OCI-LY3 (cell line): ENCODE data around the gene MPPED1.

ENCODE experiments used
- H2AFZ ChIP-seq: fragments of 200-600, 300-600 bp; shearing (Covaris generic); 2 replicates; pipeline ENCODE4 v1.6.0; 2014; ENCODE audit warnings: antibody characterized with exemption, low read depth, low read length
- H3K27ac ChIP-seq: fragments of 200-600, 300-600 bp; sonication (generic); 2 replicates; pipeline ENCODE4 v1.5.1; 2014; ENCODE audit warnings: mild to moderate bottlenecking, low read length, moderate library complexity, mixed read lengths
- H3K27me3 ChIP-seq: fragments of 200-600, 300-600 bp; sonication (generic); 2 replicates; pipeline ENCODE4 v1.6.1; 2014; ENCODE audit warnings: low read depth, low read length, mixed read lengths
- H3K36me3 ChIP-seq: fragments of 200-600, 300-600 bp; sonication (generic); replicated peaks from 2 replicates; pipeline ENCODE3; 2014; ENCODE audit warnings: low read depth, low read length, mixed read lengths
- H3K4me1 ChIP-seq: fragments of 300-600, 200-600 bp; sonication (generic); 2 replicates; pipeline ENCODE4 v1.6.1; 2014; ENCODE audit warnings: low read length, mixed read lengths
- H3K4me2 ChIP-seq: fragments of 200-600, 300-600 bp; sonication (generic); 2 replicates; pipeline ENCODE4 v1.6.1; 2014; ENCODE audit warnings: low read length, mixed read lengths
- H3K4me3 ChIP-seq: fragments of 300-600, 200-600 bp; sonication (generic); 2 replicates; pipeline ENCODE4 v1.5.1; 2014; ENCODE audit warnings: antibody characterized with exemption, mild to moderate bottlenecking, low read length, moderate library complexity
- H3K79me2 ChIP-seq: fragments of 300-600, 200-600 bp; shearing (Covaris generic); 2 replicates; pipeline ENCODE4 v1.6.1; 2014; ENCODE audit warnings: mild to moderate bottlenecking, low read length, mixed read lengths
- H3K9ac ChIP-seq: fragments of 300-600, 200-600 bp; shearing (Covaris generic); 2 replicates; pipeline ENCODE4 v1.6.0; 2014; ENCODE audit warnings: mild to moderate bottlenecking, low read length, moderate library complexity
- H3K9me3 ChIP-seq: fragments of 200-600, 300-600 bp; shearing (Covaris generic); 2 replicates; pipeline ENCODE4 v1.6.1; 2014; ENCODE audit warnings: low read length, mixed read lengths; ENCODE audit not compliant: insufficient read depth
- H4K20me1 ChIP-seq: fragments of 200-600, 300-600 bp; sonication (generic); 2 replicates; pipeline ENCODE4 v1.6.1; 2016; ENCODE audit warnings: low read length, mixed read lengths; ENCODE audit not compliant: insufficient read depth
- EZH2phosphoT487 ChIP-seq: fragments of 200-600 bp; shearing (Covaris generic); IDR thresholded peaks from 2 replicates; pipeline ENCODE4 v1.6.1; 2018; ENCODE audit warnings: antibody characterized with exemption, mixed run types, low read depth
- TF ChIP-seq, protein P1 (sequence below): fragments of 200-600, 300-600 bp; sonication (generic); IDR thresholded peaks from 2 replicates; pipeline ENCODE4 v1.5.1; 2014; ENCODE audit warnings: antibody characterized with exemption, low read length, low read depth

MPPED1 gene

DNA sequence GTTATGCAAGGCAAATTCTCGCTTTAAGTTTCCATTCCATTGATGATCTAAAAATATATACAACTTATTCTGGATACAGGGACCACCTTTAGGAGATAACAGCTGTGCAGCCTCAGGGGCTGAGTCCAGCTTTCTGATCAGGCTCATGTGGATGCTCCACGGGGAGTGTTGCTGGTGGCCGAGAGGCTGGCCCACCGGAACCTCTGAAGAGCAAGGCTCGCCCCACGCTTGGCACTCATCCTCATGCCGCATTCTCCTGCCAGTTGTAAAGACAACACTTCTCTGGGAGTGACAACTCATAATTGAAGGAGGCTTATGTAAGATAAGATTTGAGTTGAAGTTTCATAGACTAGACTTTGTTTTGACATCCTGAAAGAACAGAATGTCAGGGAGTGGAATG lies 123.5 kb downstream of the MPPED1 start:
- H3K27ac ChIP-seq: no peak overlapping the region
- H3K4me2 ChIP-seq: no peak overlapping the region
- no peaks in the 10 kb centered on the region for H4K20me1 ChIP-seq
- no peak overlapping the region for H3K4me3 ChIP-seq
- TF ChIP-seq, protein P1, sequence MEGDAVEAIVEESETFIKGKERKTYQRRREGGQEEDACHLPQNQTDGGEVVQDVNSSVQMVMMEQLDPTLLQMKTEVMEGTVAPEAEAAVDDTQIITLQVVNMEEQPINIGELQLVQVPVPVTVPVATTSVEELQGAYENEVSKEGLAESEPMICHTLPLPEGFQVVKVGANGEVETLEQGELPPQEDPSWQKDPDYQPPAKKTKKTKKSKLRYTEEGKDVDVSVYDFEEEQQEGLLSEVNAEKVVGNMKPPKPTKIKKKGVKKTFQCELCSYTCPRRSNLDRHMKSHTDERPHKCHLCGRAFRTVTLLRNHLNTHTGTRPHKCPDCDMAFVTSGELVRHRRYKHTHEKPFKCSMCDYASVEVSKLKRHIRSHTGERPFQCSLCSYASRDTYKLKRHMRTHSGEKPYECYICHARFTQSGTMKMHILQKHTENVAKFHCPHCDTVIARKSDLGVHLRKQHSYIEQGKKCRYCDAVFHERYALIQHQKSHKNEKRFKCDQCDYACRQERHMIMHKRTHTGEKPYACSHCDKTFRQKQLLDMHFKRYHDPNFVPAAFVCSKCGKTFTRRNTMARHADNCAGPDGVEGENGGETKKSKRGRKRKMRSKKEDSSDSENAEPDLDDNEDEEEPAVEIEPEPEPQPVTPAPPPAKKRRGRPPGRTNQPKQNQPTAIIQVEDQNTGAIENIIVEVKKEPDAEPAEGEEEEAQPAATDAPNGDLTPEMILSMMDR: no peak
- TF ChIP-seq EZH2phosphoT487: no peak
- no peaks in the 10 kb centered on the region for H3K4me1 ChIP-seq
- H3K27me3 ChIP-seq: peaks cover 38% of the 10 kb centered on the region
- H2AFZ ChIP-seq: no peak overlapping the region
- no peaks in the 10 kb centered on the region for H3K36me3 ChIP-seq
- no peaks in the 10 kb centered on the region for H3K79me2 ChIP-seq
- H3K9ac ChIP-seq: no peak overlapping the region
- H3K9me3 ChIP-seq: no peaks in the 10 kb centered on the region

DNA sequence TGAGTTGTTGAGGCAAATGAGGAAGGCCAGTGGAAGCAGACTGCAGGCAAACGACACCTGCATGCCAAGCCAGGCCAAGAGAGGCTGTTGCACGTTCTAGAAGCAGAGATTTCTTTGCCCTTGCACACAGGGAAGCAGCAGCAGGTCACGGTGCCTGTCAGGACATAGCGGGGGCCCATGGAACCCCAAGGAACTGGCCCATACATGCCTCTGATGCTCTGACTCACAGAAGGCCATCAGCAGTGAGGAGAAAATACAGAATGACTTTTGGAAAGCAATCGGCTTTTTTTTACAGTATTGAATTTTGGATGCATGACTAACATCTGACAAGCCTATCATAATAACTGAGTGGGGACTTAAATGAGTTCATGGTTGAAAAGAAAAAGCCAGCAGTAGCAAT lies 123.9 kb downstream of the MPPED1 start:
- Histone ChIP-seq H3K4me3 (no peak overlapping the region), H4K20me1 (no peaks in the 10 kb centered on the region), H3K27me3 (peaks cover 38% of the 10 kb centered on the region), H3K79me2 (no peaks in the 10 kb centered on the region), H2AFZ (no peak overlapping the region), H3K4me2 (no peak overlapping the region), H3K9me3 (no peaks in the 10 kb centered on the region), H3K36me3 (no peaks in the 10 kb centered on the region), H3K27ac (no peak overlapping the region), H3K9ac (no peak overlapping the region), H3K4me1 (no peaks in the 10 kb centered on the region)
- TF ChIP-seq EZH2phosphoT487: no peak
- TF ChIP-seq, protein P1: no peak

DNA sequence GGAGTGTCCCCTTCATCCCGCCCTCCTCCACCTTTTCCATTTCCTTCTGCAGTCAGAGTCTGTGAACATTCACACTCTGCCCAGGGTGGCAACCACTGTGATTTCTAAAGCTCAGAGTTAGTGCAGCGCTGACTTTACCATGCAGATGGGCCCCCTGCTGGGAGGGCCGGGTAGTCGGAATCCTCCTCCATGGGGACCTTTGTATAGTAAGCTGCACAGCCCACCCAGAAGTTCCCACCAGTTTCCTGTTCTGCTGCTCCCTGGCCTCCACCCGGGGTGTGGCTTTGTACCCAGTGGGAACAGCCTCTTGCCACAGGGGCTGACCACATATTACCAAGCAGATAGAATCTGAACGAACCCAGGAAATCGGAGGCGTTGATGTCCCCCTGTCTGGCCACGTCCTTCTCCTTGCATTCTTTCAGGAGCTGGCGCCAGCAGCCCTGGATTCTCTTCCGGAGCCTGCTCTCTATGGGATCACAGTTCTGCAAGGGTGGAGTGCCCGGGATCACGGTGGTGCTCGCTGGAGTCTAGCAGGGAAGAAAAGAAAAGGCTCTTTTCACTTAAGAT lies 125.3 kb downstream of the MPPED1 start:
- H2AFZ ChIP-seq: no peak overlapping the region
- no peak for TF ChIP-seq EZH2phosphoT487
- TF ChIP-seq, protein P1: peak; percentile 33
- H3K4me2 ChIP-seq: no peak overlapping the region

DNA sequence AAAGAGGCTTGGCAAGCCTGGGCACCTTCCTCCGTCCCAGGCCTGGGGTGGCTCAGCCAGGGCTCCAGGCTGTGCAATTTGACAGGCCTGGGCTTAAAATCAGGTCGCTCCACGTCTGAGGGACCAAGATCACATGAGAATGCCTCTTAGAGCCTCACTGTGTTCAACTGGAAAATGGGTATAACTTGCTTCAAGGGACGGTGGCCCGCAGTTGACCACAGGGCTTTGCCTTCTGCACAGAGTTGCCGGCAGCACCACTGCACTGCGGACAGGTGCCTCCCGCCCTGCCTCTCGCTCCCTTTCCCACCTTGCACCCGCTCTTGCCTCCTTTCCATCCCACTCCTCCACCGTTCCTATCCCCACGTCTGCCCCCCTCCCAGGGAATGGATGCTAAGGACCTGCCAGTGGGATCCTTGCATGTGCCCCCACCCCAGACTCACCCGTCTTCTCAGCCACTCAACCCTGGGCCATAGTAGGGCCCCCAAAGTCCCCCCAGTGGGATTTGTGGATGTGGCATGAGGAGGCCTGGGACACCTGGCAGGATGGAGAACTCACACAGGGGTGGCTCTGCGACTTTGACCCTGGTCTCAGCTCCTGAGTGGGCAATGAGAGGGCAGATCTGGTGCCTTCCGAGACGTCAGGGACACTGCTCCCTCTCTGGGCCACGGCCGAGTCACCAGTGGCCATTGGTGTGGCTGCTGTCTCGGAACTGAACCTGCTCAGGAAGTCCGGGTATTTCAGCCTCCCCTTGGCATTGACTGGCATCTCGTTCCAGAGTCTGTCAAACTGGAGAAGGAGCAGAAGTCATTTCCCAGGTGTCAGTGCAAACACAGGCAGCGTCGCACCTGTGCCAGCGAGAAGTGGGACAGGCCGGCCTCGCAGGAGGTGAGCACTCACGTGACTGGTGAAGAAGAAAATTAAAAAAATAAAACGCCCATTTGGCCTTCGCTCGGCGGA lies 128.0 kb downstream of the MPPED1 start:
- H3K9ac ChIP-seq: no peak overlapping the region
- no peaks in the 10 kb centered on the region for H3K4me1 ChIP-seq
- no peaks in the 10 kb centered on the region for H3K36me3 ChIP-seq
- no peak overlapping the region for H3K4me3 ChIP-seq
- H3K79me2 ChIP-seq: no peaks in the 10 kb centered on the region
- no peaks in the 10 kb centered on the region for H4K20me1 ChIP-seq
- no peak overlapping the region for H3K4me2 ChIP-seq
- H2AFZ ChIP-seq: no peak overlapping the region
- H3K27ac ChIP-seq: no peak overlapping the region
- no peaks in the 10 kb centered on the region for H3K9me3 ChIP-seq
- peaks cover 42% of the 10 kb centered on the region for H3K27me3 ChIP-seq
- no peak for TF ChIP-seq EZH2phosphoT487
- TF ChIP-seq, protein P1: no peak

More for the DNA sequence above, 125.3 kb downstream of the MPPED1 start:
- H3K27me3 ChIP-seq: peaks cover 42% of the 10 kb centered on the region
- no peaks in the 10 kb centered on the region for H3K79me2 ChIP-seq
- H3K27ac ChIP-seq: no peak overlapping the region
- no peaks in the 10 kb centered on the region for H3K9me3 ChIP-seq
- no peaks in the 10 kb centered on the region for H3K36me3 ChIP-seq
- H3K4me3 ChIP-seq: no peak overlapping the region
- H3K4me1 ChIP-seq: no peaks in the 10 kb centered on the region
- H3K9ac ChIP-seq: no peak overlapping the region
- no peaks in the 10 kb centered on the region for H4K20me1 ChIP-seq
